ENCODE measurements around the gene CDKAL1.

Gene CDKAL1

DNA sequence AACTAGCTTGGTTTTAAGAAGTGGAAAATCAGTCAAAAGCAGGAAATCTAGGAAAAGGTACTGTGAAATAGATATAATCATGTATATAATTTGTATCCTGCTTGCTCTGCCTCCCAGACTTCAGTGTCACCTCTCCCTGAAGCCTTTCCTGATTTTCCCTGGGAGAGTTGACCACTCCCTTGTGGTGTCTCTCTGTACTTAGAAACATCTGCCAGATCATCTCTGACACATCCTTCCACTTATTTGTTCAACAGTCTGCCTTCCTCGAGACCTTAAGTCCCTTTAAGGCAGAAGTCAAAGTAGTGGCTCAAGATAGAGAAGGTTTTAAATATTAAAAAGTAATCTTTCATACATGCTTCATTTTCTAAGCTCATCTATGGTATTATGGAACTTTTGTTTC, 236.5 kb downstream of the CDKAL1 start:
- Histone ChIP-seq H3K36me3 (ENCODE audit: control insufficient read depth in 1 of 2, insufficient read depth in 2 of 2, low read length in 2 of 2) (no peaks in the 10 kb centered on the region), H3K4me1 (ENCODE audit: control insufficient read depth in 1 of 2, insufficient read depth in 2 of 2, low read length in 2 of 2) (no peaks in the 10 kb centered on the region), H3K4me3 (ENCODE audit: low read depth in 1 of 2, low read length in 2 of 2) (no peak overlapping the region), H3K27me3 (ENCODE audit: control insufficient read depth in 1 of 2, insufficient read depth in 2 of 2, low read length in 2 of 2) (no peaks in the 10 kb centered on the region), H3K9ac (ENCODE audit: low read depth in 1 of 2, low read length in 2 of 2) (no peak overlapping the region), H3K27ac (ENCODE audit: low read depth, low read length) (no peak overlapping the region), H3K9me3 (ENCODE audit: control insufficient read depth in 1 of 2, low read length in 2 of 2) (no peaks in the 10 kb centered on the region)

DNA sequence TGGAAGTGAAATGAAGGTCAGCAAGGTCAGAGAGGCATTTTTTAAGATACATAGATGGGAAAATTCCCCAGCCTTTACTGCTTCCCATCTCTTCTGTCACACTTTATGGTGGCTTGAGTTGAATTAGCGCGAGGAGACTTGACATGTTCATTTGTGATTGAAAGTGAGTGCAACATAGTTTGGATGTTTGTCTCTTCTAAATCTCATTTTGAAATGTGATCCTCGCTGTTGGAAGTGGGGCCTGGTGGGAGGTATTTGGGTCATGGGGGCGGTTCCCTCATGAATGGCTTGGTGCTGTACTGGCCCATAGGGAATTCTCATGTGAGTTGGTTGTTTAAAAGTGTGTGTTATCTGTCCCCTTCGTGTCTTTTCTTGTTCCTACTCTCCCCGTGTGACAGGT, 237.2 kb downstream of the CDKAL1 start:
- H3K9me3 ChIP-seq (ENCODE audit: control insufficient read depth in 1 of 2, low read length in 2 of 2) = no peaks in the 10 kb centered on the region
- no peak overlapping the region for H3K9ac ChIP-seq (ENCODE audit: low read depth in 1 of 2, low read length in 2 of 2)
- H3K27ac ChIP-seq (ENCODE audit: low read depth, low read length) = no peak overlapping the region
- no peaks in the 10 kb centered on the region for H3K27me3 ChIP-seq (ENCODE audit: control insufficient read depth in 1 of 2, insufficient read depth in 2 of 2, low read length in 2 of 2)
- H3K36me3 ChIP-seq (ENCODE audit: control insufficient read depth in 1 of 2, insufficient read depth in 2 of 2, low read length in 2 of 2) = no peaks in the 10 kb centered on the region
- no peaks in the 10 kb centered on the region for H3K4me1 ChIP-seq (ENCODE audit: control insufficient read depth in 1 of 2, insufficient read depth in 2 of 2, low read length in 2 of 2)
- H3K4me3 ChIP-seq (ENCODE audit: low read depth in 1 of 2, low read length in 2 of 2) = no peak overlapping the region

DNA sequence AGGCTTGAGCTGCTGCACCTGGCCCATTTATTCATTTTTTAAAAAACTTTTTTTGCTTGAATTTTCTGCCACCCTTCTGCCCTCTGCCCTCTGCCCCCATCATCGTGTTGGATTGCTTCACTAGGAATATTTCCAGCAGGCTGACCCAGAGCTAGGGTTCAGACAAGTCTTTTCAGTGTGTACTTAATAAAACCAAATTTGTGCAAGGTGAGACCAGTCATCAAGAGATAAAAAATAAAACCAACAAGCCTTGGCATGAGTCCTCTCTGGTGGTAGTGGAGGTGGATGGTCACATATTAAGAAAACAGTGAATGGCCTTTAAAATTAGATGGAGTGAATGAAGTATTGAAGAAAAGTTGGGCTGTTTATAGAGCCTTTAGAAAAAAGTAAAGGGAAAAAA, 239.6 kb downstream of the CDKAL1 start:
- Histone ChIP-seq H3K27me3 (ENCODE audit: control insufficient read depth in 1 of 2, insufficient read depth in 2 of 2, low read length in 2 of 2) (no peaks in the 10 kb centered on the region), H3K27ac (ENCODE audit: low read depth, low read length) (no peak overlapping the region), H3K9ac (ENCODE audit: low read depth in 1 of 2, low read length in 2 of 2) (no peak overlapping the region), H3K9me3 (ENCODE audit: control insufficient read depth in 1 of 2, low read length in 2 of 2) (no peaks in the 10 kb centered on the region), H3K4me3 (ENCODE audit: low read depth in 1 of 2, low read length in 2 of 2) (no peak overlapping the region), H3K36me3 (ENCODE audit: control insufficient read depth in 1 of 2, insufficient read depth in 2 of 2, low read length in 2 of 2) (no peaks in the 10 kb centered on the region), H3K4me1 (ENCODE audit: control insufficient read depth in 1 of 2, insufficient read depth in 2 of 2, low read length in 2 of 2) (no peaks in the 10 kb centered on the region)

GRCh38 chr6:20775981-20776380, 241.7 kb downstream of the CDKAL1 start:
- Histone ChIP-seq H3K9me3 (ENCODE audit: control insufficient read depth in 1 of 2, low read length in 2 of 2) (no peaks in the 10 kb centered on the region), H3K36me3 (ENCODE audit: control insufficient read depth in 1 of 2, insufficient read depth in 2 of 2, low read length in 2 of 2) (peaks cover 0 to 3% of the 10 kb centered on the region in 2 donors), H3K27ac (ENCODE audit: low read depth, low read length) (no peak overlapping the region), H3K27me3 (ENCODE audit: control insufficient read depth in 1 of 2, insufficient read depth in 2 of 2, low read length in 2 of 2) (no peaks in the 10 kb centered on the region), H3K4me3 (ENCODE audit: low read depth in 1 of 2, low read length in 2 of 2) (no peak overlapping the region), H3K9ac (ENCODE audit: low read depth in 1 of 2, low read length in 2 of 2) (no peak overlapping the region), H3K4me1 (ENCODE audit: control insufficient read depth in 1 of 2, insufficient read depth in 2 of 2, low read length in 2 of 2) (no peaks in the 10 kb centered on the region)

DNA sequence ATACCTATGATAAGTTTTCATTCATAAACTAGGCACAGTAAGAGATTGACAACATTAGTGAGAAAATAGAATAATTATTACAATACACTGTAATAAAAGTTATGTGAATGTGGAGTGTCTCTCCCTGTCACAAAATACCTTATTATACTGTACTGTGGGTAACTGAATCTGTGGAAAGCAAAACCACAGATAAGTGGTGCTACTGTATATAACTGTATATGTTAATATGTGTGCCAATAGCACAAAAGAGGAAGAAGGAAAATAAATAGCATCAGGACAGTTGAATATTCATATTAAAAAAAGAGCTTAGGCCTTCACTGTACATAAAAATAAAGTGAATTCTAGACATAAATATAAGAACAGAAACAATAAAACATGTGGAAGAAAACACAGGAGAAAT, 243.5 kb downstream of the CDKAL1 start:
- Histone ChIP-seq H3K9me3 (ENCODE audit: control insufficient read depth in 1 of 2, low read length in 2 of 2) (no peaks in the 10 kb centered on the region), H3K27me3 (ENCODE audit: control insufficient read depth in 1 of 2, insufficient read depth in 2 of 2, low read length in 2 of 2) (no peaks in the 10 kb centered on the region), H3K9ac (ENCODE audit: low read depth in 1 of 2, low read length in 2 of 2) (no peak overlapping the region), H3K4me3 (ENCODE audit: low read depth in 1 of 2, low read length in 2 of 2) (no peak overlapping the region), H3K36me3 (ENCODE audit: control insufficient read depth in 1 of 2, insufficient read depth in 2 of 2, low read length in 2 of 2) (peaks cover 0 to 9% of the 10 kb centered on the region in 2 donors), H3K27ac (ENCODE audit: low read depth, low read length) (no peak overlapping the region), H3K4me1 (ENCODE audit: control insufficient read depth in 1 of 2, insufficient read depth in 2 of 2, low read length in 2 of 2) (no peaks in the 10 kb centered on the region)

DNA sequence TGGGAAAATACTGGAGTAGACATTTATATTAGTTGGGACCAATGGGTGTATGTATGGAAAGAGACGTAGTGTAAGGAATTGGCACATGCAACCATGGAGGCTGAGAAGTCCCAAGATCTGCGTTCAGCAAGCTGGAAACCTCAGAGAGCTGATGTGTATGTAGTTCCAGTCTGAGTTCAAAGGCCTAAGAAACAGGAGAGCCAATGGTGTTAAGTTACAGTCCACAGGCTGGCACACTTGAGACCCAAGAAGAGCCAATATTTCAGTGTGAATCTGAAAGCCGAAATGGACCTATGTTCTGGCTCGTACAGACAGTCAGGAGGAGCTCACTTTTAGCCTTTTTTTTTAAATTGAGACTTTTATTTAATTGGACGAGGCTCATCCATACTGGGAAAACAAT, 244.2 kb downstream of the CDKAL1 start:
- Histone ChIP-seq H3K4me1 (ENCODE audit: control insufficient read depth in 1 of 2, insufficient read depth in 2 of 2, low read length in 2 of 2) (no peaks in the 10 kb centered on the region), H3K27me3 (ENCODE audit: control insufficient read depth in 1 of 2, insufficient read depth in 2 of 2, low read length in 2 of 2) (no peaks in the 10 kb centered on the region), H3K4me3 (ENCODE audit: low read depth in 1 of 2, low read length in 2 of 2) (no peak overlapping the region), H3K36me3 (ENCODE audit: control insufficient read depth in 1 of 2, insufficient read depth in 2 of 2, low read length in 2 of 2) (peaks cover 0 to 11% of the 10 kb centered on the region in 2 donors), H3K27ac (ENCODE audit: low read depth, low read length) (no peak overlapping the region), H3K9me3 (ENCODE audit: control insufficient read depth in 1 of 2, low read length in 2 of 2) (no peaks in the 10 kb centered on the region), H3K9ac (ENCODE audit: low read depth in 1 of 2, low read length in 2 of 2) (no peak overlapping the region)

GRCh38 chr6:20778912-20779311, 244.7 kb downstream of the CDKAL1 start:
- no peaks in the 10 kb centered on the region for H3K9me3 ChIP-seq (ENCODE audit: control insufficient read depth in 1 of 2, low read length in 2 of 2)
- H3K9ac ChIP-seq (ENCODE audit: low read depth in 1 of 2, low read length in 2 of 2) = no peak overlapping the region
- no peaks in the 10 kb centered on the region for H3K27me3 ChIP-seq (ENCODE audit: control insufficient read depth in 1 of 2, insufficient read depth in 2 of 2, low read length in 2 of 2)
- H3K36me3 ChIP-seq (ENCODE audit: control insufficient read depth in 1 of 2, insufficient read depth in 2 of 2, low read length in 2 of 2) = peaks cover 0 to 12% of the 10 kb centered on the region in 2 donors
- no peak overlapping the region for H3K27ac ChIP-seq (ENCODE audit: low read depth, low read length)
- no peaks in the 10 kb centered on the region for H3K4me1 ChIP-seq (ENCODE audit: control insufficient read depth in 1 of 2, insufficient read depth in 2 of 2, low read length in 2 of 2)
- H3K4me3 ChIP-seq (ENCODE audit: low read depth in 1 of 2, low read length in 2 of 2) = no peak overlapping the region

DNA sequence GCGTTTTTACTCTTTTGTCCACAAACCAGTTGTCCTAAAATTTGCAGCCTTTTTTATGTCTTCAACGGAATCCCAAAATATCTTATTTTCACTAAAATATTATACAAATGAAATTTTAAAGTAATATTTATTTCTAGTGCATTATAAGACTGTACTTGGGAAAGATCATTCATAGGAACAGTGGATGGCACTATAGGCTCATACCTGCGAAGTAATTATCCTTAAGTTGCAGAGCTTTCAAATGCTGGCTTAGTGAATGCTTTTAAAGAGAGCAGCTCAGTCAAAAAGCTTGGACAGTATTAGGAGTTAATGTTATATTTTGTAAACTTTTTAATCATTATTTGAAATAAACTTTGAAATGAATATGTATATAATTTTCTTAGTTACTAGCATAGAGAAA, 254.9 kb downstream of the CDKAL1 start:
- H3K4me3 ChIP-seq (ENCODE audit: low read depth in 1 of 2, low read length in 2 of 2) = no peak overlapping the region
- no peak overlapping the region for H3K27ac ChIP-seq (ENCODE audit: low read depth, low read length)
- H3K9ac ChIP-seq (ENCODE audit: low read depth in 1 of 2, low read length in 2 of 2) = no peak overlapping the region
- H3K36me3 ChIP-seq (ENCODE audit: control insufficient read depth in 1 of 2, insufficient read depth in 2 of 2, low read length in 2 of 2) = peaks cover 0 to 3% of the 10 kb centered on the region in 2 donors
- H3K27me3 ChIP-seq (ENCODE audit: control insufficient read depth in 1 of 2, insufficient read depth in 2 of 2, low read length in 2 of 2) = no peaks in the 10 kb centered on the region
- no peaks in the 10 kb centered on the region for H3K9me3 ChIP-seq (ENCODE audit: control insufficient read depth in 1 of 2, low read length in 2 of 2)
- H3K4me1 ChIP-seq (ENCODE audit: control insufficient read depth in 1 of 2, insufficient read depth in 2 of 2, low read length in 2 of 2) = no peaks in the 10 kb centered on the region

GRCh38 chr6:20790032-20790791, 256.0 kb downstream of the CDKAL1 start:
- Histone ChIP-seq H3K36me3 (ENCODE audit: control insufficient read depth in 1 of 2, insufficient read depth in 2 of 2, low read length in 2 of 2) (peaks cover 0 to 3% of the 10 kb centered on the region in 2 donors), H3K9ac (ENCODE audit: low read depth in 1 of 2, low read length in 2 of 2) (no peak overlapping the region), H3K27me3 (ENCODE audit: control insufficient read depth in 1 of 2, insufficient read depth in 2 of 2, low read length in 2 of 2) (no peaks in the 10 kb centered on the region), H3K4me1 (ENCODE audit: control insufficient read depth in 1 of 2, insufficient read depth in 2 of 2, low read length in 2 of 2) (no peaks in the 10 kb centered on the region), H3K27ac (ENCODE audit: low read depth, low read length) (no peak overlapping the region), H3K9me3 (ENCODE audit: control insufficient read depth in 1 of 2, low read length in 2 of 2) (no peaks in the 10 kb centered on the region), H3K4me3 (ENCODE audit: low read depth in 1 of 2, low read length in 2 of 2) (no peak overlapping the region)

DNA sequence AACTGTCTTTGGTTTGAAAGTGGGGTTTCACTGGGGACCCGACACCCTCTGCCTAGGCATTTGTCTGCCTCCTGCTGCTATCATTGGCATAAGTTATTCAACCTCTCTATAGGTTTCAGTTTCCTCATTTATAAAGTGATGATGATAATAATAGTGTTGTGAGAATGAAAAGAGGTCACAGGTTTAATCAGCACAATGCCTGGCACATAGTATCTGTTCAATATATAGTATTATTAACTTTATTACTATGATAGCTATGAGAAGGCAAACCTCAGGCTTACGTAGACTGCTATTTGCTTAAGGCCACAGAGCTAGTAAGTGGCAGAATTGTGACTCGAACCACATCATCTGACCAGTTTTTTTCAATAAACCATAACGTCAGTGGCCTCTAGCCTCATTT, 256.8 kb downstream of the CDKAL1 start:
- no peak overlapping the region for H3K9ac ChIP-seq (ENCODE audit: low read depth in 1 of 2, low read length in 2 of 2)
- no peaks in the 10 kb centered on the region for H3K27me3 ChIP-seq (ENCODE audit: control insufficient read depth in 1 of 2, insufficient read depth in 2 of 2, low read length in 2 of 2)
- peaks cover 0 to 3% of the 10 kb centered on the region in 2 donors for H3K36me3 ChIP-seq (ENCODE audit: control insufficient read depth in 1 of 2, insufficient read depth in 2 of 2, low read length in 2 of 2)
- H3K27ac ChIP-seq (ENCODE audit: low read depth, low read length) = no peak overlapping the region
- no peaks in the 10 kb centered on the region for H3K9me3 ChIP-seq (ENCODE audit: control insufficient read depth in 1 of 2, low read length in 2 of 2)
- H3K4me3 ChIP-seq (ENCODE audit: low read depth in 1 of 2, low read length in 2 of 2) = no peak overlapping the region
- H3K4me1 ChIP-seq (ENCODE audit: control insufficient read depth in 1 of 2, insufficient read depth in 2 of 2, low read length in 2 of 2) = no peaks in the 10 kb centered on the region
